Neuronal stem cell (in vitro differentiated cells): ENCODE data around the gene MYORG.

Source experiments
- DNase-seq: peaks from one replicate; pipeline ENCODE4 v3.0.0-alpha.2; 2013; ENCODE audit warnings: low spot score
- H2AFZ ChIP-seq: one replicate; pipeline ENCODE4 v1.6.1; 2013; ENCODE audit warnings: mild to moderate bottlenecking, low read length, inconsistent platforms
- H2AK5ac ChIP-seq: 2 replicates; pipeline ENCODE4 v1.6.1; 2013; ENCODE audit warnings: low read depth, mild to moderate bottlenecking, inconsistent platforms, low read length, moderate library complexity, mixed read lengths
- H2BK120ac ChIP-seq: 2 replicates; pipeline ENCODE4 v1.6.1; 2013; ENCODE audit warnings: low read depth, mild to moderate bottlenecking, inconsistent platforms, low read length, moderate library complexity, mixed read lengths
- H2BK12ac ChIP-seq: one replicate; pipeline ENCODE4 v1.6.1; 2013; ENCODE audit warnings: low read length, inconsistent platforms
- H2BK15ac ChIP-seq: 2 replicates; pipeline ENCODE4 v1.6.1; 2013; ENCODE audit warnings: mild to moderate bottlenecking, low read length, inconsistent platforms, mixed read lengths
- H2BK5ac ChIP-seq: one replicate; pipeline ENCODE4 v1.6.1; 2013; ENCODE audit warnings: inconsistent platforms, mild to moderate bottlenecking, low read length, moderate library complexity
- H3K14ac ChIP-seq: one replicate; pipeline ENCODE4 v1.6.1; 2013; ENCODE audit warnings: low read length, inconsistent platforms
- H3K18ac ChIP-seq: 2 replicates; pipeline ENCODE4 v1.6.1; 2013; ENCODE audit warnings: low read length, inconsistent platforms
- H3K23ac ChIP-seq: 2 replicates; pipeline ENCODE4 v1.6.1; 2013; ENCODE audit warnings: low read depth, mild to moderate bottlenecking, mixed read lengths, low read length, inconsistent platforms; ENCODE audit not compliant: poor library complexity
- H3K27ac ChIP-seq: replicated peaks from 3 replicates; pipeline ENCODE4 v1.5.1; 2013; ENCODE audit warnings: low read length, inconsistent platforms
- H3K27me3 ChIP-seq, 3 experiments: 2 replicates each; pipeline ENCODE4 v1.6.1; 2013; ENCODE audit warnings: low read length in 3 of 3, mild to moderate bottlenecking in 2 of 3, inconsistent platforms in 1 of 3, low read depth in 1 of 3, mixed read lengths in 1 of 3, moderate library complexity in 1 of 3; ENCODE audit not compliant: control insufficient read depth in 3 of 3, insufficient read depth in 3 of 3
- H3K36me3 ChIP-seq, 2 donors: replicated peaks in 1 of 2; 2 replicates each; pipeline ENCODE4 v1.6.1; 2013; ENCODE audit warnings: low read length in 2 of 2; ENCODE audit not compliant: control insufficient read depth in 2 of 2, insufficient read depth in 2 of 2
- H3K4ac ChIP-seq: 2 replicates; pipeline ENCODE4 v1.6.1; 2013; ENCODE audit warnings: inconsistent platforms, mild to moderate bottlenecking, low read length, moderate library complexity
- H3K4me1 ChIP-seq, 2 donors: 1 replicate in 1 of 2; 2 replicates in 1 of 2; pipeline ENCODE4 v1.6.1; 2013; ENCODE audit warnings: low read length in 2 of 2, low read depth in 1 of 2; ENCODE audit not compliant: control insufficient read depth in 2 of 2, insufficient read depth in 1 of 2
- H3K4me2 ChIP-seq: one replicate; pipeline ENCODE4 v1.6.1; 2013; ENCODE audit warnings: mild to moderate bottlenecking, low read length, inconsistent platforms; ENCODE audit not compliant: insufficient read depth, poor library complexity, severe bottlenecking
- H3K4me3 ChIP-seq, 2 donors: 2 replicates each; pipeline ENCODE4 v1.5.1; 2013; ENCODE audit warnings: low read length in 2 of 2, mild to moderate bottlenecking in 2 of 2, inconsistent platforms in 1 of 2, moderate library complexity in 1 of 2
- H3K79me1 ChIP-seq: one replicate; pipeline ENCODE4 v1.6.1; 2013; ENCODE audit warnings: low read depth, mild to moderate bottlenecking, inconsistent platforms, low read length, moderate library complexity
- H3K9ac ChIP-seq: one replicate; pipeline ENCODE4 v1.6.1; 2013; ENCODE audit warnings: mild to moderate bottlenecking, low read depth, low read length, inconsistent platforms; ENCODE audit not compliant: poor library complexity
- H3K9me3 ChIP-seq, 2 donors: replicated peaks in 1 of 2; 2 replicates each; pipeline versions ENCODE3 to v1.6.1; 2013; ENCODE audit warnings: low read length in 2 of 2, mild to moderate bottlenecking in 2 of 2, inconsistent platforms in 1 of 2, low read depth in 1 of 2, mixed read lengths in 1 of 2, moderate library complexity in 1 of 2; ENCODE audit not compliant: control insufficient read depth in 2 of 2, insufficient read depth in 1 of 2
- H4K8ac ChIP-seq: one replicate; pipeline ENCODE4 v1.6.1; 2013; ENCODE audit warnings: low read depth, mild to moderate bottlenecking, inconsistent platforms, low read length, moderate library complexity
- H4K91ac ChIP-seq: one replicate; pipeline ENCODE4 v1.6.1; 2013; ENCODE audit warnings: low read length, low read depth, mild to moderate bottlenecking, inconsistent platforms; ENCODE audit not compliant: poor library complexity
- WGBS, 2 donors: extraction: QIAGEN DNeasy Blood & Tissue Kit; methylation state at CpG; one replicate each; pipeline ENCODE4 v1.1.7; 2013; ENCODE audit warnings: missing lambda C conversion rate in 2 of 2, mixed read lengths in 1 of 2; ENCODE audit not compliant: insufficient read length in 2 of 2, insufficient replicate concordance in 1 of 2; ENCODE audit errors: extremely low coverage in 2 of 2; 5-methylcytosine and 5-hydroxymethylcytosine counted together

Gene MYORG

DNA sequence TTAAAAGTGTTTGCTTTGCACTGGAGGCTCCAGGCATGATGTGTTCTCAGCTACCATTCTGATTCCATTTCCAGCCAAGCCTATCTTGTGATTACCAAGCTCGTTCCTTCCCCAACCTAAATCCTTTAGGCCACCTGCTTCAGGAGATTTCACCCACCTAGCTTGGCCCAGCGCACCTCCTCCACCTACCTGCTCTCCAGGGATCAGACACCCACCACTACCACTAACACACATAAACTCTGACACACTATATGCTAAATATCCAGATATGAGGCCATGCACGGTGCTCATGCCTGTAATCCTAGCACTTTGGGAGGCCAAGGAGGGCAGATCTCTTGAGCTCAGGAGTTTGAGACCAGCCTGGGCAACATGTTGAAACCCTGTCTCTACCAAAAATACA is 2.4 kb downstream of the MYORG start:
- H3K27ac ChIP-seq: no peak overlapping the region
- no CpG with 5 or more reads among the region's 3 CpGs for WGBS, 2 donors
- peaks cover 6 to 7% of the 10 kb centered on the region in 2 donors for H3K4me1 ChIP-seq
- H3K4ac ChIP-seq: no peak overlapping the region
- H3K9me3 ChIP-seq: peaks cover 5 to 16% of the 10 kb centered on the region in 2 donors
- no peak overlapping the region for H3K18ac ChIP-seq
- peaks cover 0 to 8% of the 10 kb centered on the region in 2 donors for H3K36me3 ChIP-seq
- H3K14ac ChIP-seq: no peak overlapping the region
- no peak overlapping the region for H3K4me3 ChIP-seq
- no peak overlapping the region for H4K8ac ChIP-seq
- no peak overlapping the region for H2BK12ac ChIP-seq
- no peak overlapping the region for H2AFZ ChIP-seq
- no peak overlapping the region for H2AK5ac ChIP-seq
- H2BK15ac ChIP-seq: no peak overlapping the region
- peaks cover 0 to 39% (median 18%) of the 10 kb centered on the region in 3 experiments for H3K27me3 ChIP-seq
- no peak overlapping the region for H3K23ac ChIP-seq
- DNase-seq: no peak
- no peak overlapping the region for H2BK120ac ChIP-seq
- H4K91ac ChIP-seq: no peak overlapping the region
- H3K79me1 ChIP-seq: no peaks in the 10 kb centered on the region
- no peak overlapping the region for H2BK5ac ChIP-seq
- H3K4me2 ChIP-seq: no peak overlapping the region
- H3K9ac ChIP-seq: no peak overlapping the region

DNA sequence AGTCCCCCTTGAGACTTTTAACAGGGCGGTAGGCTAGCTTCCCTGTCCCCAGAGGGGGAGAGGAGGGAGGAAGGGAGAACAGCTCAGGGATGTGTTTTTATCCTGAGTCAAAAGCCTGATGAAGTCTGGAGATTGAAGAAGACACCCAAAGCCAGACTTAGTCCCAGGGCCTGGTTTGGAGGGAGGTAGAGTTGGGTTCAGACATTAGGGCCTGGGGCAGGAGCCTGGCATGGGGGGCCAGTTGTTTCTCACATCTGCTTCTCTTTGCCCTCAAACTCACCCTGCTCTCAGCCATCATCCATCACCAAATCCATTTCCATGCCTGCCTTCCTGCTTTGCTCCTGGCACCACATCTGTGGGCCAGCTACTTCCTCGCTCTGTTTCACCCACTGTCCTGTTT is 2.9 kb downstream of the MYORG start:
- Histone ChIP-seq H3K9ac (no peak overlapping the region), H3K4me2 (no peak overlapping the region), H3K9me3 (peaks cover 5 to 16% of the 10 kb centered on the region in 2 donors), H3K23ac (no peak overlapping the region), H2AFZ (no peak overlapping the region), H2AK5ac (no peak overlapping the region), H3K4me3 (no peak overlapping the region), H2BK5ac (no peak overlapping the region), H3K18ac (no peak overlapping the region), H3K27me3 (peaks cover 0 to 34% (median 14%) of the 10 kb centered on the region in 3 experiments), H4K91ac (no peak overlapping the region), H2BK120ac (no peak overlapping the region), H3K27ac (no peak overlapping the region), H4K8ac (no peak overlapping the region), H3K14ac (no peak overlapping the region), H2BK12ac (no peak overlapping the region), H3K79me1 (no peaks in the 10 kb centered on the region), H3K36me3 (peaks cover 0 to 8% of the 10 kb centered on the region in 2 donors), H3K4ac (no peak overlapping the region), H2BK15ac (no peak overlapping the region), H3K4me1 (peaks cover 6 to 7% of the 10 kb centered on the region in 2 donors)
- DNase-seq: no peak
- WGBS, 2 donors: no CpG with 5 or more reads among the region's 2 CpGs

DNA sequence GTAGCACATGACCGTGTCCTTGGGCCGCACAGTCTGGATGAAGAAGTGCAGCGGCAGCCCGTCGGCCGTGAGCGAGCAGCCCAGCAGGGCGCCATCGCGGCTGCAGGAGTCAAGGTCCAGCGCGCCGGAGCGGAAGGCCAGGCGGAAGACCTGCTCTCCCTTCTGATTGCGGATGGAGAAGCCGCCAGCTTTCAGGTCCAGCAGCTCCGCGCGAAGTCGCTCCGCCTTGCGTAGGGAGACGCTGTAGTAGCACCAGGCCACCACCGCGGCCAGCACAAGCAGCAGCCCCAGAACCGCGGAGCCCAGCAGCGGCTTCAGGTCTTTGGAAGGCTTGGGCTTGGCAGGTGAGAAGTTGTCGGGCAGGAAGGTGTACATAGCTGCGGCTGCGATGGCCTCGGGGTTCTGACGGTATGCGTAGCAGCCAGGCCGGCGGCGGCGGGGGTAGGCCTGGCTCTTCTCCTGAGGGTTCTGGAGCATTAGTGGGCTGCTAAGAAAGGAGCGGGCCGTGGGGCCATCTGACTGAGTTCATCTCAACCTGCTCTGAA is 4.2 kb downstream of the MYORG start:
- Histone ChIP-seq H3K18ac (peak overlapping the region; percentile 12), H3K36me3 (peaks cover 0 to 8% of the 10 kb centered on the region in 2 donors), H3K4me3 (peak overlapping the region in 1 of 2 donors; percentile 29), H4K91ac (no peak overlapping the region), H3K23ac (no peak overlapping the region), H2BK15ac (no peak overlapping the region), H3K14ac (peak overlapping the region; percentile 47), H2BK12ac (no peak overlapping the region), H2BK5ac (no peak overlapping the region), H3K9me3 (peaks cover 5 to 27% of the 10 kb centered on the region in 2 donors), H3K27ac (no peak overlapping the region), H3K27me3 (peaks cover 0 to 26% (median 10%) of the 10 kb centered on the region in 3 experiments), H4K8ac (no peak overlapping the region), H3K4ac (no peak overlapping the region), H3K4me1 (peaks cover 6 to 7% of the 10 kb centered on the region in 2 donors), H3K4me2 (no peak overlapping the region), H2AFZ (no peak overlapping the region), H2BK120ac (no peak overlapping the region), H2AK5ac (peak overlapping the region; percentile 57), H3K9ac (no peak overlapping the region), H3K79me1 (no peaks in the 10 kb centered on the region)
- no CpG with 5 or more reads among the region's 41 CpGs for WGBS, 2 donors
- DNase-seq: no peak

DNA sequence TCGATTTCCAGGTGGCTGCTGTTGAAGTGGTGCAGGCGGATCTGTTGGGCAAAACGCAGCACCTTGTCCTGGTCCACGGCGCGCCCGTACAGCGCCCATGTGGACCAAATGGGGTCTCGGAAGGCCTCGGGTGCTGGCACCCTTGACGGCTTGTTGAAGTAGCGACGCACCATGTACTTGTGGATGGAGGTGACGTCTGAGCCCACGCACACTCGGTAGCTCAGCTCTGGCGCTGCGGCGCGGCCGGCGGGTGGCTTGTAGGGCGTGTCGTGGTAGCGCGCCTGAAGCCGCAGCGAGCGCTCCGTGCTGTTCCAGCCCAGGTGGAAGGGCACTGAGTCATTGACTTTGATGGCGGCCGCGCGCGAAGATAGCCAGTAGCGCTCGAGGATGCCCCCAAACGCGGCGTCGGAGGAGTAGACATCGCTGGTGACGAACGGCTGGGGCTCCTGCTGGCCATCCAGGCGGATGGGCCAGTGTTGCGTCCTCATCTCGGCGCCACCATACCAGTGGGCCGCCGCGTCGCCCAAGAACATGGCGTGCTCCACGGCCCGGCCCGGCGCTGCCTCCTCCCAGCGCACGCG is 4.7 kb downstream of the MYORG start:
- Histone ChIP-seq H3K27ac (no peak overlapping the region), H3K9ac (no peak overlapping the region), H3K4me2 (no peak overlapping the region), H4K8ac (no peak overlapping the region), H3K9me3 (peaks cover 5 to 32% of the 10 kb centered on the region in 2 donors), H3K18ac (no peak overlapping the region), H3K23ac (peak overlapping the region; percentile 76), H3K4me3 (peak overlapping the region in 1 of 2 donors; percentile 37), H2BK12ac (peak overlapping the region; percentile 68), H3K27me3 (peaks cover 0 to 22% (median 10%) of the 10 kb centered on the region in 3 experiments), H3K4ac (no peak overlapping the region), H2BK15ac (peak overlapping the region; percentile 22), H3K79me1 (no peaks in the 10 kb centered on the region), H3K4me1 (peaks cover 5 to 6% of the 10 kb centered on the region in 2 donors), H2BK5ac (no peak overlapping the region), H3K14ac (peak overlapping the region; percentile 47), H2AFZ (no peak overlapping the region), H2AK5ac (peak overlapping the region; percentile 64), H3K36me3 (peaks cover 0 to 8% of the 10 kb centered on the region in 2 donors), H2BK120ac (no peak overlapping the region), H4K91ac (peak overlapping the region; percentile 27)
- no CpG with 5 or more reads among the region's 60 CpGs for WGBS, 2 donors
- no peak for DNase-seq
